GM12878 (cell line): ENCODE measurements around the gene SPTBN2. TPM values are rescaled to one million over a fixed set of nuclear protein-coding genes. Genes with fewer than 3 reads are reported as not detected.

Experiments
- ATAC-seq: fragments of 200-7000 bp; cut with Tn5 transposase; 3 replicates; pipeline ENCODE4 v1.9.1; 2020; ENCODE audit warnings: mild to moderate bottlenecking, moderate library complexity
- BruUV-seq: library from RNA; stranded (reverse); fragments of 400-500 nt; replicated peaks from 2 replicates; lab custom pipeline; 2021; lab: Mats Ljungman, UMichigan
- CTCF ChIA-PET: fragments of 300-600 bp; sonication (Branson Sonifier 250); formaldehyde crosslinking; extraction: SDS; loops from one replicate; lab custom pipeline; 2021; ENCODE audit warnings: inconsistent platforms; lab: Yijun Ruan, JAX
- POLR2A ChIA-PET: fragments of 350-600 bp; formaldehyde crosslinking; extraction: SDS; loops from one replicate; lab custom pipeline; 2021; ENCODE audit warnings: inconsistent platforms; lab: Charles Lee
- RAD21 ChIA-PET: fragments of 300-600 bp; sonication (Branson Sonifier 250); formaldehyde crosslinking; loops from one replicate; lab custom pipeline; 2023; ENCODE audit warnings: antibody characterized with exemption; ENCODE audit not compliant: unreplicated experiment; lab: Charles Lee
- SMC1A ChIA-PET: fragments of 300-600 bp; sonication (Branson Sonifier 250); formaldehyde crosslinking; loops from one replicate; lab custom pipeline; 2023; ENCODE audit not compliant: unreplicated experiment, uncharacterized antibody; lab: Charles Lee
- DNase-seq: peaks from one replicate; pipeline ENCODE4 v3.0.0-alpha.2; 2011; ENCODE audit warnings: low read depth, low spot score
- FAIRE-seq: peaks from 3 replicates; lab custom pipeline; 2011; peaks lifted over from hg19 to GRCh38; lab: Jason Lieb, UNC
- H2AFZ ChIP-seq: 2 replicates; pipeline ENCODE4 v1.6.0; 2011; ENCODE audit warnings: low read depth, low read length, control low read depth; ENCODE audit not compliant: control insufficient read depth
- H3K27ac ChIP-seq: 2 replicates; pipeline ENCODE4 v1.5.1; 2011; ENCODE audit warnings: control low read depth; ENCODE audit not compliant: control insufficient read depth, insufficient read depth
- H3K27me3 ChIP-seq, 2 experiments: replicated peaks in 1 of 2; 2 replicates each; pipeline versions ENCODE4 v1.6.0 to v1.6.1; 2011; ENCODE audit warnings: low read length in 1 of 2; ENCODE audit not compliant: control insufficient read depth in 2 of 2, insufficient read depth in 2 of 2
- H3K36me3 ChIP-seq, 2 experiments: 2 replicates each; pipeline ENCODE4 v1.5.1; 2011; ENCODE audit warnings: low read length in 1 of 2; ENCODE audit not compliant: control insufficient read depth in 2 of 2, insufficient read depth in 2 of 2
- H3K4me1 ChIP-seq: 2 replicates; pipeline ENCODE4 v1.6.1; 2011; ENCODE audit warnings: mild to moderate bottlenecking, low read length, moderate library complexity, mixed read lengths; ENCODE audit not compliant: control insufficient read depth, insufficient read depth
- H3K4me2 ChIP-seq: 2 replicates; pipeline ENCODE4 v1.6.0; 2011; ENCODE audit warnings: control low read depth; ENCODE audit not compliant: control insufficient read depth, insufficient read depth
- H3K4me3 ChIP-seq: fragments of 200-600 bp; sonication (generic); 2 replicates; pipeline ENCODE4 v1.5.1; 2016
- H3K79me2 ChIP-seq: 2 replicates; pipeline ENCODE4 v1.6.0; 2011; ENCODE audit warnings: low read length; ENCODE audit not compliant: control insufficient read depth, insufficient read depth
- H3K9ac ChIP-seq: 2 replicates; pipeline ENCODE4 v1.8.0; 2011; ENCODE audit warnings: low read length, control low read depth, mixed read lengths; ENCODE audit not compliant: control insufficient read depth, insufficient read depth
- H3K9me3 ChIP-seq: replicated peaks from 3 replicates; pipeline ENCODE4 v1.5.1; 2011; ENCODE audit warnings: mild to moderate bottlenecking, low read length; ENCODE audit not compliant: control insufficient read depth, insufficient read depth
- H4K20me1 ChIP-seq: 2 replicates; pipeline ENCODE4 v1.6.0; 2011; ENCODE audit not compliant: control insufficient read depth, insufficient read depth
- NFXL1 ChIP-seq: fragments of 450-650 bp; IDR thresholded peaks from 2 replicates; pipeline ENCODE4 v1.6.1; 2017; ENCODE audit warnings: antibody characterized with exemption, mild to moderate bottlenecking, borderline replicate concordance
- ZBED1 ChIP-seq: IDR thresholded peaks from 2 replicates; pipeline ENCODE4 v1.6.1; 2016; ENCODE audit warnings: borderline replicate concordance
- ZZZ3 ChIP-seq: IDR thresholded peaks from 2 replicates; pipeline ENCODE4 v1.6.1; 2011; ENCODE audit warnings: low read depth; ENCODE audit not compliant: control insufficient read depth, insufficient read length
- WGBS: methylation state at CpG from one replicate; pipeline ENCODE4 v1.1.6; 2016; ENCODE audit warnings: low lambda C conversion rate; ENCODE audit not compliant: insufficient replicate concordance, insufficient coverage; ENCODE audit errors: missing lambda C conversion rate; 5-methylcytosine and 5-hydroxymethylcytosine counted together
- in situ Hi-C: fragments of 300-500 bp; cut with MboI; formaldehyde crosslinking; loops from 9 replicates; pipeline ENCODE4 v1.14.3; 2018; ENCODE audit warnings: mixed read lengths
- intact Hi-C: fragments of 100-400 bp; cut with micrococcal nuclease; formaldehyde crosslinking; loops from one replicate; pipeline ENCODE4 v1.14.2; 2022; ENCODE audit not compliant: unreplicated experiment
- polyA plus RNA-seq, 11 experiments: library from polyadenylated mRNA; depleted of rRNA in 4 of 11; unstranded in 6 of 11; stranded (reverse) in 5 of 11; fragments of >200 nt; fragmentation: Nextera tagmentation in 4 of 11; fragmentation: Illumina TruSeq in 1 of 11; extraction: Ambion mirVana in 4 of 11; extraction: Trizol in 1 of 11; gene quantifications; 1 replicate in 1 of 11; 2 replicates in 10 of 11; pipeline versions ENCODE4 v1.2.1 to v1.2.3, GENCODE V29; 2011 to 2016; ENCODE audit warnings: inconsistent platforms in 2 of 11, missing spikeins in 2 of 11, low read depth in 1 of 11
- total RNA-seq, 4 experiments: library from RNA; depleted of rRNA in 3 of 4; stranded (reverse); fragments of >200 nt in 3 of 4; fragmentation: Illumina TruSeq in 1 of 4; extraction: Trizol in 1 of 4; gene quantifications; 2 replicates each; pipeline versions ENCODE4 v1.2.1 to v1.2.3, GENCODE V29; 2013 to 2021
- TF ChIP-seq, protein P1 (sequence below): IDR thresholded peaks from 2 replicates; pipeline ENCODE4 v1.6.1; 2012; ENCODE audit warnings: low read length, inconsistent platforms

The SPTBN2 gene
- total and polyA plus RNA-seq, 10 of the 15 experiments (the other 5 are each of a cell fraction or from before 2014, with no cell fraction given), result 0.38 to 1.0 (median 0.69) TPM; not detected in 5

DNA sequence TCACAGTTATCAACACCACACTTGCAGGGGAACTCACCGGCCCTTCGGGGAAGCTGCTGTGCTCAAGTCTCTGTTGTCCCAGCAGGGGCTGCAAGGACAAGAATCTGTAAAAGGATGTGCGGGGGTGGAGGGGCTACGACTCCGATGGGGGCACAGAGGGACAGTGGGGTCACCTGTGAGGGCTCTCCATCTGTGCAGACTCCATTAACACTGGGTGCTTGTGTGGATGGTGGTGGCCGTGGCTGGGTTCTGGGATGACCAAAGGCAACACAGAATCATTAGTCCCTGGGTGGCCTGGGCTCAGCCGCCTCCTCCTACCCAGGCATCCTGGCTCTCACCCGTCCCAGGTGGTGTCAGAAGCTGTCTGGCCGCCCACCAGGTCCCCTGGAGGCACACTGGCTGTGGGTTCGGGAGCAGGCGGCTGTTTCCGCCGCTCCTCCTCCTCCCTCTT lies 41.2 kb downstream of the SPTBN2 start:
- WGBS, result 27% methylated on average over 13 of the region's 13 CpGs
- no peaks in the 10 kb centered on the region for H3K4me1 ChIP-seq
- FAIRE-seq (no peak), DNase-seq (no peak)
- no peaks in the 10 kb centered on the region for H3K27me3 ChIP-seq
- intact Hi-C loops, result no loop called here
- ChIA-PET CTCF (interaction anchor here (1.1 to 2.8 kb wide), 2 partner anchors 146 to 258 kb away, joined by 3 to 6 read pairs; no protein-coding TSS in a partner anchor), POLR2A (no interaction called here)
- no peak overlapping the region for H2AFZ ChIP-seq
- no peak overlapping the region for H3K4me3 ChIP-seq
- TF ChIP-seq, protein P1, sequence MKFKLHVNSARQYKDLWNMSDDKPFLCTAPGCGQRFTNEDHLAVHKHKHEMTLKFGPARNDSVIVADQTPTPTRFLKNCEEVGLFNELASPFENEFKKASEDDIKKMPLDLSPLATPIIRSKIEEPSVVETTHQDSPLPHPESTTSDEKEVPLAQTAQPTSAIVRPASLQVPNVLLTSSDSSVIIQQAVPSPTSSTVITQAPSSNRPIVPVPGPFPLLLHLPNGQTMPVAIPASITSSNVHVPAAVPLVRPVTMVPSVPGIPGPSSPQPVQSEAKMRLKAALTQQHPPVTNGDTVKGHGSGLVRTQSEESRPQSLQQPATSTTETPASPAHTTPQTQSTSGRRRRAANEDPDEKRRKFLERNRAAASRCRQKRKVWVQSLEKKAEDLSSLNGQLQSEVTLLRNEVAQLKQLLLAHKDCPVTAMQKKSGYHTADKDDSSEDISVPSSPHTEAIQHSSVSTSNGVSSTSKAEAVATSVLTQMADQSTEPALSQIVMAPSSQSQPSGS, result no peak
- TF ChIP-seq ZBED1 (no peak), ZZZ3 (no peak), NFXL1 (no peak)
- TF ChIP-seq, all 136 proteins: peak for 0
- ChIA-PET SMC1A (no interaction called here), RAD21 (no interaction called here)
- Histone ChIP-seq H3K36me3 (no peaks in the 10 kb centered on the region), H4K20me1 (no peaks in the 10 kb centered on the region), H3K4me2 (no peak overlapping the region), H3K27ac (no peak overlapping the region), H3K9me3 (no peaks in the 10 kb centered on the region), H3K79me2 (no peaks in the 10 kb centered on the region), H3K9ac (no peak overlapping the region)
- BruUV-seq, result no TSS peak
- ATAC-seq, result no peak
- in situ Hi-C loops, result no loop called here
